Caco-2 (cell line): Measurements from ENCODE around the gene GAS7. TPM values are rescaled to one million over a fixed set of nuclear protein-coding genes. Genes with fewer than 3 reads are reported as not detected.

ENCODE experiments used
- BruUV-seq: library from RNA; stranded (reverse); fragments of 400-500 nt; replicated peaks from 2 replicates; lab custom pipeline; 2021; lab: Mats Ljungman, UMichigan
- CTCF ChIA-PET: fragments of 300-600 bp; sonication (Branson Sonifier 250); formaldehyde crosslinking; loops from one replicate; lab custom pipeline; 2022; ENCODE audit warnings: antibody characterized with exemption; lab: Charles Lee
- POLR2A ChIA-PET: fragments of 300-600 bp; sonication (Branson Sonifier 250); formaldehyde crosslinking; loops from one replicate; lab custom pipeline; 2022; ENCODE audit warnings: antibody characterized with exemption; lab: Charles Lee
- DNase-seq, 2 experiments: peaks; one replicate each; pipeline versions ENCODE4 v3.0.0 to v3.0.0-alpha.2; 2020 to 2022
- H3K27me3 ChIP-seq: replicated peaks from 2 replicates; pipeline ENCODE4 v1.6.0; 2011; ENCODE audit warnings: low read length; ENCODE audit not compliant: control insufficient read depth, insufficient read depth
- H3K36me3 ChIP-seq: 2 replicates; pipeline ENCODE4 v1.5.1; 2011; ENCODE audit warnings: low read length; ENCODE audit not compliant: control insufficient read depth, insufficient read depth
- H3K4me1 ChIP-seq: fragments of 250-450 bp; sonication (Bioruptor Pico); 2 replicates; pipeline ENCODE4 v1.5.1; 2020; ENCODE audit warnings: mild to moderate bottlenecking
- H3K4me3 ChIP-seq: 2 replicates; pipeline ENCODE4 v1.5.1; 2011; ENCODE audit warnings: low read depth, mild to moderate bottlenecking, control low read depth, low read length
- H3K9me3 ChIP-seq: fragments of 250-450 bp; sonication (Bioruptor Pico); 2 replicates; pipeline ENCODE4 v1.5.1; 2020; ENCODE audit warnings: mild to moderate bottlenecking, moderate library complexity
- H3K27ac Mint-ChIP-seq: one replicate; pipeline ENCODE4 v1.8.0; 2022; ENCODE audit warnings: mixed read lengths; ENCODE audit not compliant: unreplicated experiment
- H3K27me3 Mint-ChIP-seq: one replicate; pipeline ENCODE4 v1.8.0; 2022; ENCODE audit warnings: mixed read lengths; ENCODE audit not compliant: insufficient read depth, unreplicated experiment
- H3K36me3 Mint-ChIP-seq: one replicate; pipeline ENCODE4 v1.8.0; 2022; ENCODE audit warnings: mild to moderate bottlenecking, mixed read lengths; ENCODE audit not compliant: insufficient read depth, unreplicated experiment
- H3K4me1 Mint-ChIP-seq: one replicate; pipeline ENCODE4 v1.8.0; 2022; ENCODE audit warnings: low read depth, mixed read lengths; ENCODE audit not compliant: unreplicated experiment
- H3K4me3 Mint-ChIP-seq: one replicate; pipeline ENCODE4 v1.8.0; 2022; ENCODE audit warnings: mild to moderate bottlenecking, moderate library complexity, mixed read lengths; ENCODE audit not compliant: unreplicated experiment
- H3K9me3 Mint-ChIP-seq: one replicate; pipeline ENCODE4 v1.8.0; 2022; ENCODE audit warnings: mixed read lengths; ENCODE audit not compliant: unreplicated experiment
- CTCF ChIP-seq, 2 experiments: fragments of 200-600 bp in 1 of 2; IDR thresholded peaks; 1 replicate in 1 of 2; 2 replicates in 1 of 2; pipeline versions ENCODE4 v1.5.1 to v1.8.0; 2011 to 2022; ENCODE audit warnings: antibody characterized with exemption in 1 of 2, control low read depth in 1 of 2, inconsistent platforms in 1 of 2, low read depth in 1 of 2, low read length in 1 of 2, mild to moderate bottlenecking in 1 of 2, moderate library complexity in 1 of 2; ENCODE audit not compliant: insufficient read depth in 1 of 2, severe bottlenecking in 1 of 2, unreplicated experiment in 1 of 2
- intact Hi-C: fragments of 100-400 bp; cut with micrococcal nuclease; formaldehyde crosslinking; loops from one replicate; pipeline ENCODE4 v1.10.0; 2022; ENCODE audit not compliant: unreplicated experiment
- total RNA-seq: library from RNA; stranded (reverse); gene quantifications from 2 replicates; pipeline ENCODE4 v1.2.3, GENCODE V29; 2022

Gene GAS7
- total RNA-seq, 1 experiment from 2014 or later = 0.34 TPM

GRCh38 chr17:10112962-10113361 is 85.4 kb downstream of the GAS7 start:
- CTCF ChIA-PET = no interaction called here
- H3K27ac Mint-ChIP-seq = no peak overlapping the region
- no peak for DNase-seq
- BruUV-seq = no TSS peak
- no peaks in the 10 kb centered on the region for H3K36me3 Mint-ChIP-seq
- no peaks in the 10 kb centered on the region for H3K4me1 ChIP-seq
- H3K27me3 ChIP-seq = no peaks in the 10 kb centered on the region
- H3K4me1 Mint-ChIP-seq = peaks cover 5% of the 10 kb centered on the region
- intact Hi-C loops = no loop called here
- H3K4me3 ChIP-seq = no peak overlapping the region
- H3K27me3 Mint-ChIP-seq = no peaks in the 10 kb centered on the region
- no peaks in the 10 kb centered on the region for H3K9me3 ChIP-seq
- POLR2A ChIA-PET = no interaction called here
- TF ChIP-seq CTCF (IDR thresholded peaks at IDR 0.05; ENCODE audit: insufficient read depth in 1 of 2, low read depth in 1 of 2, low read length in 1 of 2, severe bottlenecking in 1 of 2, unreplicated experiment in 1 of 2) = no peak
- no peaks in the 10 kb centered on the region for H3K36me3 ChIP-seq
- no peaks in the 10 kb centered on the region for H3K9me3 Mint-ChIP-seq
- no peak overlapping the region for H3K4me3 Mint-ChIP-seq

- intact Hi-C loops = no loop called here
- no TSS peak for BruUV-seq
These were observed 86.4 kb downstream of the GAS7 start for GRCh38 chr17:10111907-10112452.

GRCh38 chr17:10109146-10109545 is 89.3 kb downstream of the GAS7 start:
- Histone ChIP-seq H3K4me3 (no peak overlapping the region), H3K36me3 (no peaks in the 10 kb centered on the region), H3K4me1 (no peaks in the 10 kb centered on the region), H3K27me3 (no peaks in the 10 kb centered on the region), H3K9me3 (no peaks in the 10 kb centered on the region)
- DNase-seq = no peak
- Mint-ChIP-seq H3K27me3 (no peaks in the 10 kb centered on the region), H3K27ac (no peak overlapping the region), H3K36me3 (peaks cover 5% of the 10 kb centered on the region), H3K4me1 (peaks cover 13% of the 10 kb centered on the region), H3K4me3 (no peak overlapping the region), H3K9me3 (no peaks in the 10 kb centered on the region)
- CTCF ChIA-PET = no interaction called here
- BruUV-seq = no TSS peak
- POLR2A ChIA-PET = no interaction called here
- no peak for TF ChIP-seq CTCF (IDR thresholded peaks at IDR 0.05; ENCODE audit: insufficient read depth in 1 of 2, low read depth in 1 of 2, low read length in 1 of 2, severe bottlenecking in 1 of 2, unreplicated experiment in 1 of 2)
- intact Hi-C loops = no loop called here

More at GRCh38 chr17:10111907-10112452, 86.4 kb downstream of the GAS7 start:
- no peak for DNase-seq
- no peaks in the 10 kb centered on the region for H3K36me3 ChIP-seq
- H3K27me3 ChIP-seq = no peaks in the 10 kb centered on the region
- H3K27me3 Mint-ChIP-seq = no peaks in the 10 kb centered on the region
- TF ChIP-seq CTCF (IDR thresholded peaks at IDR 0.05; ENCODE audit: insufficient read depth in 1 of 2, low read depth in 1 of 2, low read length in 1 of 2, severe bottlenecking in 1 of 2, unreplicated experiment in 1 of 2) = no peak
- H3K4me3 ChIP-seq = no peak overlapping the region
- no peak overlapping the region for H3K27ac Mint-ChIP-seq
- H3K4me3 Mint-ChIP-seq = no peak overlapping the region
- H3K4me1 ChIP-seq = no peaks in the 10 kb centered on the region
- no peaks in the 10 kb centered on the region for H3K36me3 Mint-ChIP-seq
- H3K9me3 Mint-ChIP-seq = no peaks in the 10 kb centered on the region
- CTCF ChIA-PET = no interaction called here
- peaks cover 5% of the 10 kb centered on the region for H3K4me1 Mint-ChIP-seq
- POLR2A ChIA-PET = no interaction called here
- H3K9me3 ChIP-seq = no peaks in the 10 kb centered on the region
